ENCODE data around the gene TFRC.
"Not testable (repeated sequence)": the region's sequence is repeated elsewhere in the genome, so short reads cannot be mapped to it uniquely, and the experiment has no call there.

The TFRC gene

GRCh38 chr3:196121066-196121465, 39.2 kb upstream of the TFRC start:
- TF ChIP-seq CTCF (IDR thresholded peaks at IDR 0.05; ENCODE audit: insufficient read depth, missing control alignments): no peak
- FAIRE-seq: no peak
- DNase-seq (ENCODE audit: insufficient read length, low spot score): no peak

DNA sequence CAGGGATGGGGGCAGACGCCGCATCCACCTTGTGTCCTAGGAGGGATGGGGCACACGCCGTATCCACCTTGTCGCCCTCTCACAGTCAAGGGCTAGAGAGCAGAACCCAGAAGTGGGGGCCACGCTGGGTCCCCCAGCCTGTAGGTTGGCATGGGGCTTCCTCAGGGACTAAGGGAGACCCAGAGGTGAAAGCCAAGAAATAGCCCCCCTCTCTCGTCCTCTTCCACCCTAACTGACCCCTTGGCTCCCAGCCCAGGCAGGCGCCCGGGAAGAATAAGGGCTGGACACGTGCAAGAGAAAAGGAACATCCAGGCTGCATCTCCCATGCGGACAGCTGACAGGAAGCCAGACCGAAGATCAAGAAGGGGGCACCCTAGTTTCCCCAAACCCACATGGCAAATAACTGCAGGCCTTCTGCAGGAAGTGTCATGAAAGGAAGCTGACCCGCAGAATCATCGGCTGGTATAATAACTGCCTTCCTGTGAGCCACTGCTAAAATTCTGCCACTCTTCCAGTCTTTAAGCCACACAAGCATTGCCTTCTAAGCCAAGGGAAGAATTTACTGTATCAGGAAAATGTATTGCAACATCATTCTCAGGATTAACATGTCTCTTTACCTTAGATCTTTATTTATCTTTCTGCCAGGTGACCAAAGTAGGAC, 38.5 kb upstream of the TFRC start:
- no peak for DNase-seq (ENCODE audit: insufficient read length, low spot score)
- FAIRE-seq: no peak
- no peak for TF ChIP-seq CTCF (IDR thresholded peaks at IDR 0.05; ENCODE audit: insufficient read depth, missing control alignments)

DNA sequence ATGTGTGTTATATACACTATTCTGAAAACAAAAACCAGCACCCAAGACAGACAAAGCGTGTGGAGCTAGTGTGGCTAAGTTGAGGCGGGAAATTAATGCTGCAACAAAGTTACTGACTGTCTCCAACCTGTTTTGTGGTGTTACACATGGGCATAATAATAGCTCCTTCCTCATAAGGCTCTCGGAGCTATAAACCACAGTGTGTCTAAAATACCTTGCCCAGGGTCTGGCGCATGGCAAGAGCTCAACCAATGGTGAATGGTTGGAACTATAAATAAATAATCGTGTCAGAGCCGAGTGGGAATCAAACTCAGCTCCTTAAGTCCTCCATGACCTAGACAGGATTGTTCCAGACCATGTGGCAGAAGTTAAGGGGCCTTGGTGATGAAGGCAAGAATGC, 35.9 kb upstream of the TFRC start:
- TF ChIP-seq CTCF (IDR thresholded peaks at IDR 0.05; ENCODE audit: insufficient read depth, missing control alignments): no peak
- FAIRE-seq (no peak), DNase-seq (ENCODE audit: insufficient read length, low spot score) (no peak)

DNA sequence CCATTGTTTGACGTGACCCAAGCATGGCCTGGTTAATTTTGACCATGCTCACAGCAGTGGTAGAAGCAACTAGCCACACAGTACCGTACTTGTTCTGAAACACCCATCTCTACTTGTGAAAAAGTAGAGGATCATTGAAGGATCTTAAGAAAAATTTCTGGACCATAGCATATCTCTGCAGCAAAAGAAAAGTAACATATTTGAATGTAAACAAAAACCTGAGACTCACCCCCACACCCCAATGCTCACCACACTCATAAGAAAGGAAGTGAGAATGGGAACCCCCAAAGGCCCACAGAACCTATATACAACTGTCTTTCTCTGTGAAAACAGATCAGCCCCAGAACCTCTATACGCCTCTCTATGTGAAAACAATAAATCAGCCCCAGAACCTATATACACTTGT, 33.8 kb upstream of the TFRC start:
- no peak for TF ChIP-seq CTCF (IDR thresholded peaks at IDR 0.05; ENCODE audit: insufficient read depth, missing control alignments)
- FAIRE-seq (no peak), DNase-seq (ENCODE audit: insufficient read length, low spot score) (no peak)

DNA sequence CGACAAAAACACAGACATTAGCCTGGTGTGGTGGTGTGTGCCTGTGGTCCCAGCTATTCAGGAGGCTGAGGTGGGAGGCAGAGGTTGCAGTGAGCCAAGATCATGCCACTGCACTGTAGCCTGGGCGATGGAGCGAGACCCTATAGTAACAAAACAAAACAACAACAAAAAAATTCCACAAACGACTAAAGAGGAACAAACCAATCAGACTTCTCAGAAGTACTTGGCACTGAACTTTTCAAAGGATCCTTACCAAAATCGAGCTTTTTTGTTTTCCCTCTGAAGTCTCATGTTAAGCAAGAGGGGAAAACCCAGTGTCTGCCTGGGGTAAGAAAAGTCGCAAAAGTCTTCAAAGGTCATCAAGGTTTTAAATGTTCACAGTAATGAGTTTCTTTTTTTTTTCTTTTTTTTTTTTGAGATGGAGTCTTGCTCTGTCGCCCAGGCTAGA, 30.1 kb upstream of the TFRC start:
- no peak for FAIRE-seq
- no peak for DNase-seq (ENCODE audit: insufficient read length, low spot score)
- TF ChIP-seq CTCF (IDR thresholded peaks at IDR 0.05; ENCODE audit: insufficient read depth, missing control alignments): no peak

GRCh38 chr3:196108075-196108743, 26.3 kb upstream of the TFRC start:
- DNase-seq (ENCODE audit: insufficient read length, low spot score) (no peak), FAIRE-seq (no peak)
- no peak for TF ChIP-seq CTCF (IDR thresholded peaks at IDR 0.05; ENCODE audit: insufficient read depth, missing control alignments)

DNA sequence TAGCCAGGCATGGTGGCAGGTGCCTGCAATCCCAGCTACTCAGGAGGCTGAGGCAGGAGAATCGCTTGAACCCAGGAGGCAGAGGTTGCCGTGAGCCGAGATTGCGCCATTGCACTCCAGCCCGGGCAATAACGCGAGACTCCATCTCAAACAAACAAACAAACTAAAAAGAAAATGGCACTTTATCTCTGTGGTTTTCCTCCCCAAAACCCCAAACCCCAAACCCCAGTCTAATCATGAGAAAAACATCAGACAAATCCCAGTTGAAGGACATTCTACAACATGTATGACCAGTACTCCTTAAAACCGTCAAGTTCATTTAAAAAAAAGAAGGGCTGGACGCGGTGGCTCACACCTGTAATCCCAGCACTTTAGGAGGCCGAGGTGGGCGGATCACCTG, 22.8 kb upstream of the TFRC start:
- not testable (repeated sequence) for DNase-seq (ENCODE audit: insufficient read length, low spot score); FAIRE-seq

GRCh38 chr3:196098365-196098980, 16.6 kb upstream of the TFRC start:
- not testable (repeated sequence) for FAIRE-seq; DNase-seq (ENCODE audit: insufficient read length, low spot score)
